GM12891 (cell line): ENCODE measurements around the gene TENM3.

Source experiments
- POLR2A ChIP-seq: IDR thresholded peaks from 2 replicates; pipeline ENCODE4 v1.6.1; 2011; ENCODE audit warnings: low read depth, low read length, control low read depth
- POLR2AphosphoS5 ChIP-seq: IDR thresholded peaks from 2 replicates; pipeline ENCODE4 v1.6.1; 2011; ENCODE audit warnings: low read depth, low read length, control low read depth
- SPI1 ChIP-seq: IDR thresholded peaks from 2 replicates; pipeline ENCODE4 v1.6.1; 2011; ENCODE audit warnings: low read depth, low read length, control low read depth
- TAF1 ChIP-seq: IDR thresholded peaks from 2 replicates; pipeline ENCODE4 v1.6.1; 2011; ENCODE audit warnings: low read depth, low read length, control low read depth

DNA sequence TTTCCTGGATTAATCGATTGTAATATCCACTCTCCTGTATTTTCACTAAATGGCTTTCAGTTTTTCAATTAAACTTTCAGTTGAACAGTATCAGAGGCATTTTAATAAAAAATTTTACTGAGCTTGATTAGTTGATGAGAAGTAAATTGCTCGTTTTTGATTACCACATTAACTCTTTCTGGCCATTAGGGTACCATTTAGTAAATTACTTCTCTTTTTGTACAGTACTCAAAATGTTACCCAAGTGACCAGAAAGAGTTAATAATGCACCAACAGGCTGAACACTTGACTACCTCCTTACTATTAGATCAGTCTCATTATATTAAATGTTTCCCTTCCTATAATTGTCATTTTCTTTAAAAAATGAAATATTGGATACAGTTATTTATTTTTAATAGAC is 289.2 kb downstream of the TENM3 start:
- TF ChIP-seq POLR2A (no peak), POLR2AphosphoS5 (no peak), TAF1 (no peak), SPI1 (no peak)
